ENCODE results near the gene SRD5A2. TPM values are rescaled to one million over a fixed set of nuclear protein-coding genes. Genes with fewer than 3 reads are reported as not detected.

Gene SRD5A2
- total RNA-seq, 1 experiment from 2014 or later, result not detected

GRCh38 chr2:31567679-31568078 is 13.1 kb downstream of the SRD5A2 start:
- H3K27me3 ChIP-seq (replicated peaks; ENCODE audit: insufficient read depth, low read depth, low read length, poor library complexity), result peaks cover 21% of the 10 kb centered on the region
- ChIA-PET POLR2A (ENCODE audit: low non-redundant PET) (interaction anchor here (0.5 kb wide), 1 partner anchor 60 kb away, joined by 3 read pairs; no protein-coding TSS in a partner anchor), CTCF (no interaction called here)
- H3K27ac ChIP-seq (ENCODE audit: low read depth, low read length, poor library complexity, severe bottlenecking), result no peak overlapping the region
- peaks cover 5% of the 10 kb centered on the region for H3K9me3 ChIP-seq (ENCODE audit: low read depth, low read length, poor library complexity, severe bottlenecking)
- TF ChIP-seq EZH2 (IDR thresholded peaks at IDR 0.05; ENCODE audit: borderline replicate concordance, low read depth, low read length, poor library complexity, severe bottlenecking), result no peak
- TF ChIP-seq CTCF (conservative IDR thresholded peaks at IDR 0.05; ENCODE audit: low read depth, low read length), result no peak
- no peaks in the 10 kb centered on the region for H3K36me3 ChIP-seq (ENCODE audit: insufficient read depth, low read length, poor library complexity, severe bottlenecking)
- no TSS peak for BruUV-seq (replicated peaks)
- DNase-seq (ENCODE audit: low spot score), result no peak
- intact Hi-C loops (cut with micrococcal nuclease; ENCODE audit: unreplicated experiment), result no loop called here
- no peak overlapping the region for H3K4me3 ChIP-seq (ENCODE audit: low read depth, low read length, poor library complexity, severe bottlenecking)
- no peaks in the 10 kb centered on the region for H3K4me1 ChIP-seq (ENCODE audit: insufficient read depth, low read length, poor library complexity, severe bottlenecking)

- no peak overlapping the region for H3K27ac ChIP-seq (ENCODE audit: low read depth, low read length, poor library complexity, severe bottlenecking)
- CTCF ChIA-PET, result no interaction called here
- DNase-seq (ENCODE audit: low spot score), result no peak
- BruUV-seq (replicated peaks), result no TSS peak
- no peak overlapping the region for H3K4me3 ChIP-seq (ENCODE audit: low read depth, low read length, poor library complexity, severe bottlenecking)
- no peaks in the 10 kb centered on the region for H3K36me3 ChIP-seq (ENCODE audit: insufficient read depth, low read length, poor library complexity, severe bottlenecking)
- TF ChIP-seq EZH2 (IDR thresholded peaks at IDR 0.05; ENCODE audit: borderline replicate concordance, low read depth, low read length, poor library complexity, severe bottlenecking), result no peak
- no peaks in the 10 kb centered on the region for H3K4me1 ChIP-seq (ENCODE audit: insufficient read depth, low read length, poor library complexity, severe bottlenecking)
- POLR2A ChIA-PET (ENCODE audit: low non-redundant PET), result no interaction called here
- H3K27me3 ChIP-seq (replicated peaks; ENCODE audit: insufficient read depth, low read depth, low read length, poor library complexity), result peaks cover 33% of the 10 kb centered on the region
- H3K9me3 ChIP-seq (ENCODE audit: low read depth, low read length, poor library complexity, severe bottlenecking), result no peaks in the 10 kb centered on the region
- intact Hi-C loops (cut with micrococcal nuclease; ENCODE audit: unreplicated experiment), result no loop called here
Observed at GRCh38 chr2:31563273-31563839, 17.4 kb downstream of the SRD5A2 start.

- peaks cover 33% of the 10 kb centered on the region for H3K27me3 ChIP-seq (replicated peaks; ENCODE audit: insufficient read depth, low read depth, low read length, poor library complexity)
- no TSS peak for BruUV-seq (replicated peaks)
- intact Hi-C loops (cut with micrococcal nuclease; ENCODE audit: unreplicated experiment), result no loop called here
- ChIA-PET POLR2A (ENCODE audit: low non-redundant PET) (no interaction called here), CTCF (no interaction called here)
- H3K27ac ChIP-seq (ENCODE audit: low read depth, low read length, poor library complexity, severe bottlenecking), result no peak overlapping the region
- no peak for DNase-seq (ENCODE audit: low spot score)
- H3K36me3 ChIP-seq (ENCODE audit: insufficient read depth, low read length, poor library complexity, severe bottlenecking), result no peaks in the 10 kb centered on the region
- H3K9me3 ChIP-seq (ENCODE audit: low read depth, low read length, poor library complexity, severe bottlenecking), result no peaks in the 10 kb centered on the region
- H3K4me3 ChIP-seq (ENCODE audit: low read depth, low read length, poor library complexity, severe bottlenecking), result no peak overlapping the region
- TF ChIP-seq EZH2 (IDR thresholded peaks at IDR 0.05; ENCODE audit: borderline replicate concordance, low read depth, low read length, poor library complexity, severe bottlenecking) (no peak), CTCF (conservative IDR thresholded peaks at IDR 0.05; ENCODE audit: low read depth, low read length) (no peak)
- no peaks in the 10 kb centered on the region for H3K4me1 ChIP-seq (ENCODE audit: insufficient read depth, low read length, poor library complexity, severe bottlenecking)
Observed at GRCh38 chr2:31561823-31562222, 18.9 kb downstream of the SRD5A2 start.
